Glutamatergic neuron (in vitro differentiated cells): ENCODE data around the gene APP. TPM values are rescaled to one million over a fixed set of nuclear protein-coding genes. Genes with fewer than 3 reads are reported as not detected.
A peak's percentile ranks its signal among the peaks of the same experiment; 100 is the strongest.

ENCODE experiments used
- DNase-seq: peaks from one replicate; pipeline ENCODE4 v3.0.0; 2022
- H3K27ac Mint-ChIP-seq: one replicate; pipeline ENCODE4 v1.8.0; 2020; ENCODE audit warnings: mild to moderate bottlenecking, mixed read lengths, inconsistent platforms; ENCODE audit not compliant: unreplicated experiment
- H3K27me3 Mint-ChIP-seq: one replicate; pipeline ENCODE4 v1.8.0; 2020; ENCODE audit warnings: mild to moderate bottlenecking, moderate library complexity, mixed read lengths, inconsistent platforms; ENCODE audit not compliant: unreplicated experiment
- H3K36me3 Mint-ChIP-seq: one replicate; pipeline ENCODE4 v1.8.0; 2020; ENCODE audit warnings: mild to moderate bottlenecking, mixed read lengths, inconsistent platforms; ENCODE audit not compliant: unreplicated experiment
- H3K4me1 Mint-ChIP-seq: one replicate; pipeline ENCODE4 v1.8.0; 2020; ENCODE audit warnings: mild to moderate bottlenecking, low read depth, mixed read lengths, inconsistent platforms; ENCODE audit not compliant: unreplicated experiment
- H3K4me3 Mint-ChIP-seq: one replicate; pipeline ENCODE4 v1.8.0; 2020; ENCODE audit warnings: mild to moderate bottlenecking, mixed read lengths, inconsistent platforms; ENCODE audit not compliant: unreplicated experiment
- H3K9me3 Mint-ChIP-seq: one replicate; pipeline ENCODE4 v1.8.0; 2020; ENCODE audit warnings: mild to moderate bottlenecking, moderate library complexity, mixed read lengths, inconsistent platforms; ENCODE audit not compliant: unreplicated experiment
- total RNA-seq: library from RNA; stranded (reverse); fragmentation: NEBNext Ultra II Directional; extraction: Animal tissue kit (Norgen Biotek cat#: 25700); gene quantifications from one replicate; pipeline ENCODE4 v1.2.1, GENCODE V29; 2021; ENCODE audit not compliant: unreplicated experiment
- TF ChIP-seq, protein P1 (sequence below): fragments of 200-600 bp; sonication (generic); IDR thresholded peaks from one replicate; pipeline ENCODE4 v1.5.0; 2021; ENCODE audit not compliant: partially characterized antibody, unreplicated experiment

APP gene
- total RNA-seq, 1 donor from 2014 or later: 735 TPM

DNA sequence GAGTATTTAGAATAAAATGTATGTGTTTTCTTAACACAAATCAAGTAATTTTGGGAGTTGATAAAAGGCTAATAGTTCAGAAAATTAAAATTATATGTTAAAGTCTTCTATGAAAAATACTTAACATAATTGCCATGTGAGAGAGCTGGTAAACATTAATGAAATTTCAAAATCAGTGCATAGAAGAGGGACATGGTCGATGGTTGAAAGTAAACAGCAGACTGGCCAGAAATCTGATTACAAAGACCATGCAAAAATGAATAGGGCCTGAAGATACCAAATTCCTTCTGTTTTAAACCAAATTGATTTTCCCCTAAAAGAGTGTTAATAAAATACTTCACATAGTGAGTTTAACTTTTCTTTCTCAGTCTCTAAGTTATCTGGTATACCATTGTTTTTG lies 307.5 kb downstream of the APP start:
- H3K4me3 Mint-ChIP-seq: no peak overlapping the region
- no peaks in the 10 kb centered on the region for H3K36me3 Mint-ChIP-seq
- peaks cover 2% of the 10 kb centered on the region for H3K9me3 Mint-ChIP-seq
- no peak overlapping the region for H3K27ac Mint-ChIP-seq
- no peaks in the 10 kb centered on the region for H3K4me1 Mint-ChIP-seq
- TF ChIP-seq, protein P1, sequence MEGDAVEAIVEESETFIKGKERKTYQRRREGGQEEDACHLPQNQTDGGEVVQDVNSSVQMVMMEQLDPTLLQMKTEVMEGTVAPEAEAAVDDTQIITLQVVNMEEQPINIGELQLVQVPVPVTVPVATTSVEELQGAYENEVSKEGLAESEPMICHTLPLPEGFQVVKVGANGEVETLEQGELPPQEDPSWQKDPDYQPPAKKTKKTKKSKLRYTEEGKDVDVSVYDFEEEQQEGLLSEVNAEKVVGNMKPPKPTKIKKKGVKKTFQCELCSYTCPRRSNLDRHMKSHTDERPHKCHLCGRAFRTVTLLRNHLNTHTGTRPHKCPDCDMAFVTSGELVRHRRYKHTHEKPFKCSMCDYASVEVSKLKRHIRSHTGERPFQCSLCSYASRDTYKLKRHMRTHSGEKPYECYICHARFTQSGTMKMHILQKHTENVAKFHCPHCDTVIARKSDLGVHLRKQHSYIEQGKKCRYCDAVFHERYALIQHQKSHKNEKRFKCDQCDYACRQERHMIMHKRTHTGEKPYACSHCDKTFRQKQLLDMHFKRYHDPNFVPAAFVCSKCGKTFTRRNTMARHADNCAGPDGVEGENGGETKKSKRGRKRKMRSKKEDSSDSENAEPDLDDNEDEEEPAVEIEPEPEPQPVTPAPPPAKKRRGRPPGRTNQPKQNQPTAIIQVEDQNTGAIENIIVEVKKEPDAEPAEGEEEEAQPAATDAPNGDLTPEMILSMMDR: no peak
- DNase-seq: no peak
- H3K27me3 Mint-ChIP-seq: no peaks in the 10 kb centered on the region

DNA sequence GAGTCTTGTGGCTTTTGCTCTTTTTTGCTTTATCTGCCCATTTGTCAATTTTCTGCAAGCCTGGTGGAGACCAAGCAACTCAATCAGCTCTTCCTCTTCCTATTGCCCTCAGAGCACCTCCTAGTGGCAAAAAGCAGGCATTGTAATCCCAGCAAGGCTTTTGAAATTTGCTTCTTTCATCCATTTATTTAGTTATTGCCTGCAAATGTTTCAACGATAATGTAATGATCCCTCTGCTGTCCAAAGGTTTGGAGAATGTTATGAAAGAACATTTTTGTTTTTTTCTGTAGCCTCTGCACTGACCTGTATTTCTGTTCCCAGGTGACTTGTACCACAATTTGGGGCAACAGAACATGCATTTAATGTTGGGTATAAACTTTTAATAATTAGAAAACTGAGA lies 308.0 kb downstream of the APP start:
- Mint-ChIP-seq H3K27me3 (no peaks in the 10 kb centered on the region), H3K27ac (no peak overlapping the region), H3K4me3 (no peak overlapping the region), H3K9me3 (peaks cover 2% of the 10 kb centered on the region), H3K36me3 (no peaks in the 10 kb centered on the region), H3K4me1 (no peaks in the 10 kb centered on the region)
- no peak for DNase-seq
- TF ChIP-seq, protein P1: peak; percentile 72

DNA sequence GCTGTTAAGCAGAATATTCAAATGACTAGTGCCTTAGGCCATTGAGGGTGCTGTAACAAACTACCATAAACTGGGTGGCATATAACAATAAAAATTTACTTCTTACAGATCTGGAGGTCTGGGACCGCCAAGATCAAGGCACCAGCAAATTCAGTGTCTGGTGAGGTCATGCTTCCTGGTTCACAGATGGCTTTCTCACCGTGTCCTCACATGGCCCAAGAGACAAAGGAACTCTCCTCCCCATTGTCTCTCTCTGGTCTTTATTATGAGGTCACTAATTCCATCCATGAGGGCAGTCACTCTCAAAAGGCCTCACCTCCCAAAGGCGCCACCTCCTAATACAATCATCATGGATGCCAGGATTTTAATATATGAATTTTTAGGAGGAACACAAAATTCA lies 308.5 kb downstream of the APP start:
- Mint-ChIP-seq H3K36me3 (no peaks in the 10 kb centered on the region), H3K4me3 (no peak overlapping the region), H3K27ac (no peak overlapping the region), H3K9me3 (peaks cover 2% of the 10 kb centered on the region), H3K4me1 (no peaks in the 10 kb centered on the region), H3K27me3 (no peaks in the 10 kb centered on the region)
- DNase-seq: no peak
- TF ChIP-seq, protein P1: no peak

DNA sequence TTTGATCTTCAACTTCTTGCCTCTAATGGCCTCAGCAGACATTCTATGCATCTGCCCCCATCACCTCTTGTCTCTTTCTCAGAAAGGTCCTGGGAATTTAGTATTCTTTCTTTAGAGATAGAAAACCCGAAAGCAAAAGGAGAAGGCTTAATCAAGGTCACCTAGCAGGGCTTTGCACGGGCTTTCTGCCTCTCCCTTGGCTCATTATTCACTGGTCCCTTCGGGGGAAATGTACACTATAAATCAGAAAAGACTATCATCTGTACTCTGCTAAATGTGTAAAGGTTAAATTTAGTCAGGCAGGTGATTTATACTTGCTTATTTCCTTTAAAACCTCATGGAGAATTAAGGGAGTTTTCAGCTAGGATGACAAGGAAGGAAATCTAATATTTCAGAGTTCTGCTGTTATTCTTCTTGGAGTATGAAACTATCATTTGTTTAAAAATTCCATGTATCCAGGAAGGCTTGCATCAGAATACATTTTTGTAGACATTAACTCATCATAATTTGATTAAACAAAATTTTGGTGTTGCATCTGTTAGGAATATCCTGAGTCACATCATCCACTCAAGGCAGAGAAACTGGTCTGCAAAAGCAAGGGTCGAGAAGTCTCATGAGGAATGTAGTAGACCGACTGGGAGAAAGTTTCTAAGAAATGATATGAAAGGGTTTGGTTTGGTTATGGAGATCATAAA lies 311.2 kb downstream of the APP start:
- H3K36me3 Mint-ChIP-seq: no peaks in the 10 kb centered on the region
- no peaks in the 10 kb centered on the region for H3K27me3 Mint-ChIP-seq
- no peak for DNase-seq
- H3K4me3 Mint-ChIP-seq: no peak overlapping the region
- TF ChIP-seq, protein P1: no peak
- no peaks in the 10 kb centered on the region for H3K4me1 Mint-ChIP-seq
- H3K27ac Mint-ChIP-seq: no peak overlapping the region
- H3K9me3 Mint-ChIP-seq: no peaks in the 10 kb centered on the region

DNA sequence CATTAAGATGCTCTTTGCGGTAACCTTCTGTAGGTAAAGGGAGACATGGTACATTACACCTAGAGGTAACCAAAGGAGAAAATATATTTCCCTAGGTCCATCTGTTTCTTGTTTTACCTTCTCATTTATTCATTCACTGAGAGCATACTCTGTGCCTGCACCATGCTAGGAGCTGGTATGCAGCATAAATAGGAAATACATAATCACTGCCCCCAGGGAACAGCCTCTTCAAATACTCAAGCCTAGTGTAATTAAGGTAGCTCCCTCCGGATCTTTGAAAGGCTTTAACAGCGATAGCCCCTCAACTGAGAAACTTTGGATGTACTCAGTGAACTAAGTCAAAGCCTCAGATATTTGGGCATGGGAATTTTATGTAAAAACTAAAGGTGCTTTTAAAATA lies 312.2 kb downstream of the APP start:
- no peak for DNase-seq
- Mint-ChIP-seq H3K9me3 (no peaks in the 10 kb centered on the region), H3K4me3 (no peak overlapping the region), H3K27ac (no peak overlapping the region), H3K36me3 (no peaks in the 10 kb centered on the region), H3K27me3 (no peaks in the 10 kb centered on the region), H3K4me1 (no peaks in the 10 kb centered on the region)
- TF ChIP-seq, protein P1: no peak
